ENCODE data around the gene SETX.

DNA sequence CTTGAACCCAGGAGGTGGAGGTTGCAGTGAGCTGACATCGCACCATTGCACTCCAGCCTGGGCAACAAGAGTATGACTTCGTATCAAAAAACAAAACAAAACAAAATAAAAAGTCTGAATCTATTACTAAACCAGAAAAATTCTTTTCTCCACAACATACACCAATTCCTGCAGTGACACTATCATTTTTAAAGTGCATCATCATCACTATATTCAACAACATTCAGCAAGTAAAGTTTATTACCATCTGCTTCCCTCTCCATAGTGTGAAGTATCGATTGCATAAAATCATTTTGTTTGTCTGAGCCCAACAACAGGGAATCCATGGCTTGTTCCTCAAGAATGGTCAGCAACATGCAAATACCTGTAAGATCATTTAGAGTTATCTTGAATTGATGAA is 20.4 kb downstream of the SETX start:
- TF ChIP-seq, protein P1, sequence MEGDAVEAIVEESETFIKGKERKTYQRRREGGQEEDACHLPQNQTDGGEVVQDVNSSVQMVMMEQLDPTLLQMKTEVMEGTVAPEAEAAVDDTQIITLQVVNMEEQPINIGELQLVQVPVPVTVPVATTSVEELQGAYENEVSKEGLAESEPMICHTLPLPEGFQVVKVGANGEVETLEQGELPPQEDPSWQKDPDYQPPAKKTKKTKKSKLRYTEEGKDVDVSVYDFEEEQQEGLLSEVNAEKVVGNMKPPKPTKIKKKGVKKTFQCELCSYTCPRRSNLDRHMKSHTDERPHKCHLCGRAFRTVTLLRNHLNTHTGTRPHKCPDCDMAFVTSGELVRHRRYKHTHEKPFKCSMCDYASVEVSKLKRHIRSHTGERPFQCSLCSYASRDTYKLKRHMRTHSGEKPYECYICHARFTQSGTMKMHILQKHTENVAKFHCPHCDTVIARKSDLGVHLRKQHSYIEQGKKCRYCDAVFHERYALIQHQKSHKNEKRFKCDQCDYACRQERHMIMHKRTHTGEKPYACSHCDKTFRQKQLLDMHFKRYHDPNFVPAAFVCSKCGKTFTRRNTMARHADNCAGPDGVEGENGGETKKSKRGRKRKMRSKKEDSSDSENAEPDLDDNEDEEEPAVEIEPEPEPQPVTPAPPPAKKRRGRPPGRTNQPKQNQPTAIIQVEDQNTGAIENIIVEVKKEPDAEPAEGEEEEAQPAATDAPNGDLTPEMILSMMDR (IDR thresholded peaks at IDR 0.05; ENCODE audit: low read length): no peak
- no peak for TF ChIP-seq EZH2 (IDR thresholded peaks at IDR 0.05; ENCODE audit: borderline replicate concordance, low read length)
